GM21447 (cell line): ENCODE data around the gene NPTX1.

ENCODE experiments used
- ATAC-seq: cut with Tn5 transposase; IDR thresholded peaks from one replicate; pipeline ENCODE4 v1.9.1; 2021; ENCODE audit not compliant: unreplicated experiment

NPTX1 gene

DNA sequence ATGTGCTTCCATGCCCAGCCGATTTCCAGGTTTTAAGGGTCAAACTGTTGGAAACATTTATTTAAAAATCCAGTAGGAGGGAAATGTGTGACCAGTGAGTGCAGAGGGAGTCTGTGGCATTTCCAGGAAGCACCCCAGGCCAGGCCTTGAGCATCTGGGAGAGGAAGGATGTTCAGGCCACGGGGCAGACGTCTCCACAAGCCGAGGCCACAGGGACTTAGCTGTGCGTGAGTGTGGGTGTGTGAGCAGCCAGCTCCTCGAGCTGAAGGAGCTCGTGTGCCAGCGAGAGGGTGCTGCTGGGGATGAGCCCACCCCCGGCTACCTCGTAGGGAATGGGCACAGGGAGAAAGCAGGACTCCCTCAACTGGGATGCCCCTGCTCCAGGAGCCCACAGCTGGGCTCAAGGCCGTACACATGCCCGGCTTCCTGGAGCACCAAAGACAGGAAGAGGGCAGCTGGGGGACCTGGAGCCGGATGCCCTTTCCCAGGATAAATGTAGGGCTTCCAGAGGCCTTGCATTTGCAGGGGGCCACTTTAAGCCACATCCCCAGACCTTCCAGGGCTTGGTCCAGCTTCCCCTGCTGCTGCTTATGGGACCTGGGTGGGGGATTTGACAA is 12.5 kb downstream of the NPTX1 start:
- ATAC-seq: no peak

DNA sequence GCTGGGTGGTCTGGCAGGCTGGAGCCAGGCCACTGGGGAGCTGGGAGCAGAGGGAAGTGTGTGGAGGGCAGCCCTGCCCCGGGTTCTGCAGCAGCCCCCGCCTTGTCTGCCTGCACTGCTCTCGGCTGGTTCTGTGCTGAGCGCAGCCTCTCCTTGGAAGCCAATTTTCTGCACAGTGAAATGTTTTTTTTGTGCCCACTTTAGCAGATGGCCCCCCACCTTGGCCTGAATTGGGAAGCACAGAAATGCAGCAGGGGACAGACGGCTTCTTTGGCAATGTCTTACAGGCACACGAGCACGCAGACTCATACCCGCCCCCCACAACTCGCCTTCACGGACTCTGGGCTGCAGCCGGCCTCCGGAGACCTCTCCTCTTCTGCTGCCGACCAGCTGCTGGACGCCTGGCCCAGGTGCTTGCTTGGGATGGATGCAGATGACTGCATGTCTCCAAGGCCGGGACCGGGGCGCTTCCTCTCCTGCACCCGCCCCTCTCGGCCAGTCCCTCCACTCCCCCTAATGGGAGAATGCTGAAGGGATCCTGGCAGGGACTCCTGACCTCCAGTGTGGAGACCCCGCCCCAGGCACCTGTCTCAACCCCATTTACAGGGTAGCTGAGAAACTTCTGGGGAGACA is 14.8 kb downstream of the NPTX1 start:
- no peak for ATAC-seq

DNA sequence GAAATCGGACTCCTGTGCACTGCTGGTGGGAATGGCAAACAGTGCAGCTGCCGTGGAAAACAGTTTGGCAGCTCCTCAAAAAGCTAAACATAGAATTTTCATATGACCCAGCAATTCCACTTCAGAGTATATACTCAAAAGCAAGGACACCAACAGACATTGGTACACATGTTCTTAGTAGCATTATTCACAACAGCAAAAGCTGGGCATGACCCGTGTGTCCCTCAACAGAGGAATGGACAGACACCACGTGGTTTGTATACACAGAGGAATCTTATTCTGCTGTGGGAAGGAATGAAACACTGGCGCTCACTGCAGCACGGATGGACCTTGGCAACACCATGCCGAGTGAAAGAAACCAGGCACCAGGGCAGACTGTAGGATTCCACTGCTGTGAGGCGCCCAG is 16.0 kb downstream of the NPTX1 start:
- no peak for ATAC-seq

DNA sequence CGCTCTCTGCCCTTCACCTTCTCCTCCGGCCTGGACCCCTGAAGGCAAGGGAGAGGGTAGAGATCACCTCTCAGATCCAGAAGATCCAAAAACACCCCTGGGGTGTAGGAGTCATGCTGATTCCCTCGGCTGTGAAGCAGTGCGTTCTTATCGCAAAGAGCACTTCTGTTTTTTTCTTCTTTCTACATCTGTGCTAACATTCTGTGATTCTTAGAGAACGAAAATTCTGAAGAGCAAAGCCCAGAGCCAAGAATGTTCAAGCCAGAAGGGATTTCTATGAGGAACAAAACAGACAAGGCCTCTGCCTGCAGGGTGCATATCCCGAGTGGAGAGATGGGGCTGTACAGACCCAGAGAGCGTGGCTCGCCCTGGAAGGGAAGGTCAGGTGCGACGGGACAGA is 17.2 kb downstream of the NPTX1 start:
- ATAC-seq: no peak

DNA sequence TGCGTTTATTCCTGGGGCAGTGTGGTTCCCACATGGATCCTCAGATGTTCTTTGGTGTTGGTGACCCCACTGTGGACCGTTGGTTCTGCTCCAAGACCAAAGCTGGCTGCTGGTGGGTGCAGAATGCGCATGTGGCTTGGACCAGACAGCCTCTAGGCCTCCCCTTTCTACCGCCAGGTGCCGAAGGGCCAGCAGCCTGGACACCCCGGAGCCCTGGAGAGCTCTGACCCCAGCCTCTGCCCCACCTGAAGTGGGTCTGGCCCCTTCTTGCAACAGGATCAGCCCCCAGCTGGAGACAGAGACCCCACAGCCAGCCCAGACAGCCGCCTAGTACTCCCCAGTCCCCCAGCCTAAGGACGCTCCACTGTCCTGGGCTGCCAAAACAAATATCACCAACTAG is 18.4 kb downstream of the NPTX1 start:
- no peak for ATAC-seq

DNA sequence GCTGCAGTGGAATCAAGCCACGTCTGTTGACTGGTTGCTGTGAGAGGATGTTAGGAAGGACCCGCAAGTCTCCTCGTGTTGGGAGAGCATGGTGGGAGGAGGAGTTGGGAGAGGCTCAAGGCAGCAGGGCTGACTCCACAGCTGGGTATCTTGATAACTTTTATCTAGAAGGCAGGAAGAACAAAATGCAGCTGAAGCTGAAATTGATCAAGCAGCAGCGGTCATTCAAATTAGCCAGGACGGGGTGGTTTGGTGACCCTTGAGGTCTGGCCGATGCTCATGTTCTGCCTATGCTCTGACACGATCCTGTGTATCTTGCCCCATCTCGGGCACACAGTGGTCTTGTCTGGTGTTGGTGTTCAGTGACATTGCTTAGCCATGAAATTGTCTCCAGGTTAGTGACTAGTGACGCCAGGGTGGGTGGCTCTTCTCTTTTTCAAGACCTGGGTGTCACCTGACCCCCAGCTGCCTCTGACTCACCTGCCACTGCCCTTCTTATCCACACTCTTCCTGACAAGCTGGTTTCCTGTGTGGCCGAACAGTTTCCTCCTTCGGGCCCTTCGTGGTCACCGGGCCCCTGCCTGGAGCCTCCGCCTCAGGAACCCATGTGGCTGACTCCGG is 19.1 kb downstream of the NPTX1 start:
- ATAC-seq: no peak

DNA sequence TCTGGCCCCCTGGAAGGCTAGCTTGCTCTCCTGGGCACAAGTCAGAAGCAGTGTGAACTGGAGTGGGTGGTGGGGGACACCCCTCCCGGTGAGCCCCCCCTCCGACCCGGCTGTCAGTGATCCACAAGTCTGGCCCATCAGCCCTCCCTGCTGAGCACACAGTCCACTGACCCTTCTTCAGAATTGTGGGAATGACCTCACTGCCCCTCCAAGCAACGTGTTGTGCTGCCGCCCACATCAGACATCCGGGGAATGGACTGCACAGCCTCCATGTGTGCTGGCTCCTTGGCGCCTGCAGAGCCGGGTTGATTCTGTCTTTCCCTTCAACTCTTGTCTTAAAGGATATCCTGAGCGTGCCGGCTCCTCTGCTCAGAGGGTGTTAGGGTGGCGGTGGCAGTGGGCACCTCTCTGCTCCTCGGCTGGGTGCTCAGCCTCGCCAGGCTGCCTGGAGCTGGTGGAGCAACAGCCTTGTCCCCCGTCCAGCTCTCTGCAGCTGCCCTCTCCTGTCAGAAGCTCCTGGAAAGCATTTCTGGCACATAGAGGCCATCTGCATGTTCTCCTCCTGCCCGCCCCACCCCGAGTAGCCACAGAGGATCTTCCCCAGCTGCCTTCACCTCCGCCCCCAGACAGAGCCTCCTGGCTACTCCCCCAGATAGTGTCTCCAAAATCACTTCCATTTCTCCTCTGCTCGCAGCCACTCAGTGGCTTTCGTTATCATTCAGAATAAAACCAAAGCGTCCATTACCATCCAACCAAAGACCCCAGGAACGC is 19.8 kb downstream of the NPTX1 start:
- no peak for ATAC-seq

DNA sequence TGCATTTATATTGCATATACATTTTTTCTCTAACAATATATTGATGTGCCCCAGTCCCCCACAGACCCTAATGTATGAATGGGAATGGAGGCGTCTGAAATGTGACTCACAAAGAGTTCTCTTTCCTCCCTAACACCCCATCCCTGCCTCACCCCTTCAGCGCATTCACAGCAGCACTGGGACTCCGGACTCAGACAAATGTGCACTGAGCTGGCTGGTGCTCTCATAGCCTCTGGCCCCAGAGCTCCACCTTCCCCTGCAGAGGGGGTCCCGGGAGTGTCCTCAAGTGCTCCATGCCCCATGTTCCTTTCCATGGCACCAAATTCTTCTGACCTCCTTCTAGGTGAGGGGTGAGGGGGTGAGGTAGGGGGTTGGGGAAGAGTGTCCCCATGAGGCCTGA is 20.6 kb downstream of the NPTX1 start:
- no peak for ATAC-seq

DNA sequence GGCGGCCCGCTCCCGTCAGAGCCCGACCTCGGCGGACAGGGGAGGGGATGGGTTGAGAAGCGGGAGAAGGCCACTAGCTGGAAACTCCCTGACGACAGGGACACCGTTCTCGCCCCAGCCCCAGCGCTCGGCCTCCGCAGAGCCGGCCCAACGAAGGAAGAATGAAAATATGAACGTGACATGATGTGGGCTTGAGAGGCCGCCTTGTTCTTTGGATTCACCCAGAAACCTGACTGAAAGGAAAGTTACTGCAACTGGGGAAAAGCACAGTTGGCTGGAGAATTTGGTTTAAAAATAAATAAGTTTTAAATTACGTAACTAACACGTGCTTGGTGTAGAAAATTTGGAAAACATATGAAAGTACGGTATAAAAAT is 21.1 kb downstream of the NPTX1 start:
- ATAC-seq: peak; percentile 36

DNA sequence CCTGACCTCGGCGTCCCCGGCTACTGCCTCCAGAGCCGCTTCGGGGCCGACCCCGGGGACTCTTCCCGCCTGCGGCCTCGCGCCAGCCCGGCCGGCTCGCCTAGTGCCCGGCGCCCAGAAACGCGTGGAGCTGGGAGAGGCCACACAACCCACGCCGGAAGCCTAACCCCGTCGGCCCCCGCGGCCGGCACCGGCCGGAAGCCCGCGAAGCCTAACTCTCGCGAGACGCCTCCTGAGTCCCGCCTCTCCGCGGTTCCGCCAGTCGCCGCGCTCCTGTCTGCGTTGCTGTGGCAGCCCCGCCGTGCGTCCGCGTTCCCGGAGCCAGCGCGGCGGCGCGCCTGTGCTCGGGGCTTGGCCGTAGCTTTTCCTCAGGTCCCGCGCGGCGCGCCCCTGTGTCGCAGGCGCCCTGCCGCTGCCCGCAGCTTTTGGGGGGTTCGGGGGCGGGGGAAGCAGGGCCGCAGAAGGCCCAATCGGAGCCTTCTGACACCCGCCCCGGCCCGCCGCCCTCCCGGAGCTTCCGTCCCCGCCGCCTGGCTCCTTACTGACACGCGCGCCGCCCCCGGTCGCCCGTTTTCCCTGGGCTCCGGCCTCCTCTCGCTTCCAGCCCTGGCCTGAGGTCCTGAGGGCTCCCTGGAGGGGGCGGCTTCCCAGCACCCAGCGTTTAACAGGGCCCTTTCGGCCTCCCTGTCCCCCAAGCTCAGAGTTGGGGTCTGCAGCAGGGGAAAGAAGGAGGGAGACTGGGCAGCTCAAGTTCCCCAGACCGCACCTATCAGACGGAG is 21.7 kb downstream of the NPTX1 start:
- ATAC-seq: peak; percentile 86

DNA sequence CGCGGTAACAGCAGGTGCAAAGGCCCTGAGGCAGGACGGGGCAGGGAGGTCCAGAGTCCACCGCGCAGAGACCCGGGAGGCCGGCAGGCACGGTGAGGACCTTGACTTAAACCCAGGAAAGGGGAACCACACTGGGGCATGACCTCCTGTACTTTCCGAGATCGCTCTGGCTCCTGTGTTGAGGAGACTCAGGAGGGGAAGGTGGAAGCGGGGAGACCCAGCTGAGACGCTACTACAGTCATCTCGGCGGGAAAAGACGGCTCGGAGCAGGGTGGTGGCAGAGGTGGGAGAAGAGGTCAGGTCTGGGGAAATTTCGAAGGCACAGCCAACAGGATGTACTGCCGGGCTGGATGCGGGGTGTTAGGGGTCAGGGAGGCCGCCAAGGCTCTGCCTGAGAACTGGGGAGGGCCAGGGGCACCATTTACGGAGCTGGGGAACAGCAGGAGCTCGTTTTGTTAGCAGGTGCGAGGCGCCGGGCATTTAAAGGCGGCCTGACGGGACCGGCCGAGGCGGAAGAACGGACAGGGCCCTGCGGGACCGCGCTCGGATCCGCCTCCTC is 22.3 kb downstream of the NPTX1 start:
- ATAC-seq: peak; percentile 7

DNA sequence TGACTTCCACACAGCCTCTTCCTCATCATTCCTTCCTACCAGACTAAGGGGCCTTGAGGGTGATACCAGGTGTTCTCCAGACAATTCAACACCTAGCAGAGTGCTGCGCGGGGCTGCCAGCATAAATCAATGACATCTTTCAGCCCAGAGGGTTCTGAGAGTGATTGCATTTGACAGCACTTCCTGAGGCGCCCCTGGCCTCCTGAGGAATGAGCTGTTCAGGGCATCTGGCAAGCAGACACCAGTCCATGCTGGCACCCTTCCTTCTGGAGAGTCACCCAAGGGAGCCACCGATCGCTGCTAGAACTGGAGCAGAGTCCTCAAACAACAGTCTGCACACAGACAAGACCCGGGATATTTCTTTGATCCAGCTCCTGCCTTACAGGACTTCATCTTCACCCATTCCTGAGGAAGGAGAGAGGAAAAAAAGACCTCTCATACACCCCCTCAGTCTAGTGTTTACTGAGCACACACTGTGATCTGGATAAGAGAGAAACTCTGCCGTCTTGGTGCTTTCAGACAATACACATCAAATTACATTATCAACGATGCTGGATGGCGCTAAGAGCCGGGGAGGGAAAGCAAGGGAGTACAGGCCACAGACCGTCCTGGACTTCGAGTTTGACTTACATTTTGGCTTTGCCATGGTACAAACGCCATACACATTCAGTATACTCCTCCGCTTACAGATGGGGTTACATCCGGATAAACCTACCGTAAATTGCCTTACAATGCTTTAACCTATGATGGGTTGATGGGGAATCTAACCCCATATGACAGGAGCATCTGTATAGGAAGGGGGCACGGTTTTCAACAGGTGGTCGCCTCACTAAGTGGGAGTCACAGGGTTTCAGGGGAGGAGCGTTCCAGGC is 23.0 kb downstream of the NPTX1 start:
- ATAC-seq: no peak

DNA sequence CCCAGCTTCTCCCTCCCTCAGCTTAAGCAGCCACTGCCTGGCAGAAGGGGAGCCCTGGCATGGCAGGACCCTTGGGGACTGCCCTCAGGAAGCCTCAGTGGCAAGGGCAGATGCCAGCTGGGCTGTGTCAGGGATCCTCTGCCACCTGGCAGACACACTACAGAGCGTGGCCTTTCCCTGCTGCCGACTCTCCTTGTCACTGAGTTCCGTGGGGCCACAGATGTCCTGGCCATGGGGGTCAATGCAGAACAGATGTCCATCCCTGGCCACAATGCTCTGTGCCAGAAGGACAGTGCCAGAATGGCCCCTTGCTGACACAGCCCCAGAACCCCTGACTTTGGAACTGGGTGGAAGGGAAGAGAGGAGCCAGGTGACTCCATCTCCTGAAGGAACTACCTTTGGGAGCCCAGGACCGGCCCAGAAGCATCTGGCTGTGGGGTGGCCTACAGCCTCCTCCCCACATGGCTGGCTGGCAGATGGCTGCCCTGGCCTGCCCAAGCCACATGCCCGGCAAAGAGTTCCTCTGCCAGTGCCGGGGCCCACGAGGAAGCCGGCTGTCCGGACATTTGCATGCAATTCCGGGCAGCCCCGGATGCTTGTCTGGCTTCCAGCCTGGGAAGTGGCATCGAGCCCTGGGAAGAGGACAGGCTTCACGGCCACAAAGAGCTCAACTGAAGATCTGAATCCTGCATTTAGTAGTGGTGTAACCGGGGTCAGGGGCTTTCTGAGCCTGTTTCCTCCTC is 24.1 kb downstream of the NPTX1 start:
- ATAC-seq: no peak

DNA sequence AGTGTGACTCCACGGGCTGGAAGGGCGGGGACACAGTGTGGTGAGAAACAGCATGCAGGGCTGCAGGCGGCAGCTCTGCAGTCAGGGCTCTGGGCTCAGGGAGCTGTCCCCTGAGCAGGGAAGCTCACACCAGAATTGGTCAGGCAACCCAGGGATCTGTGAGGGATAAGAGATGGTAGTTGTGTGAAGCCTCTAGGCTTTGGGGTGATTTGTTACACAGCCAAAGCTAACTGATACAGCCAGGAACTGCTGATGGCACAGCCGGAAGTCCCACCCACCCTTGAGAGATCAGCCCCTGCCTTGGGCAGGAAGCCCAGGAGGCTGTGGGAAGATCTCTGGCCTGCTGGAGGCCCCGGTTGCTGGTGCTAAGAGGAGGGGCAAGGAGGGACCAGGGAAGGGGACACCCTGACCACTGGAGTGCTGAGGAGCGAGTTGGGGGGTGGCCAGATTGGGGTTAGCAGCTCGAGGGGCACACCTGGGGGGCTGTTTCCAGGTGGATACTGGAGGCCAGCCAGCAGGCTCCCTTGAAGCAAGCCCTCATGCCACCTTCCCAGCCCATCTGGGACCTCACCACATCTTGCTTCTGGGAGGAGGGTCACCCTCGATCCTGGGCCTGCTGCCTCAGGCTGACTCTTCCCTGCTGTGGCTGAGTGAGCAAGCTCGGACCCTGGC is 25.2 kb downstream of the NPTX1 start:
- ATAC-seq: no peak

DNA sequence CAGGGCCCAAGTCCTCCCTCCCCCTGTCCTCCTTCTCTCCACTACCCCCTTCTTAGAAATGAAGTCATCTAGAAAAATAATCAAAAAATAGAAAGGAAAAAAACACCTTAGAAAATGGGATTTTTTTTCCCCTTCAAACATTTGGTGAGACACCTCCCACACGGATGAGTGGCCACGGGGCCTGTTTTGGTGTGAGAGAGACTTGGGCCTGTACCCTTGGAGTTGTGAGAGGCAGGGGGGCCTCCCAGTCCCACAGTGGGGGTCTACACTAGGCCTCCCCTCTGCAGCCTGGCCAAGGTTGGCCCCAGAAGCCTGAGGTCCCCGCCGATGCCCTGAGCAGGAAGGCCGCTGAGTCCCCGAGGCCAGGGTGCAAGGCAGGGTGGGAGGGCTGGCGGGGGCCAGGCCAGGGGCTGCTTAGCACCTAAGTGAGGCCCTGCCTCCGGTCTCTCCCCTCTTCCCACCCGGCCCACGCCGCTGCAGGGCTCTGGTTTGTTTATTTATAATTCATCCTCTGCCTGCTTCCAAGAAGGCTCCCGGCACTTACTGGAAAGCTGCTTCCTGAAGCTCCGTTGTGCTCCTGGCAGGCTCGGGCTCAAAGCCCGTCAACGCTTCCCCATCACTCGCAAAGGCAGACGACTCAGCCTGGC is 26.4 kb downstream of the NPTX1 start:
- ATAC-seq: no peak

DNA sequence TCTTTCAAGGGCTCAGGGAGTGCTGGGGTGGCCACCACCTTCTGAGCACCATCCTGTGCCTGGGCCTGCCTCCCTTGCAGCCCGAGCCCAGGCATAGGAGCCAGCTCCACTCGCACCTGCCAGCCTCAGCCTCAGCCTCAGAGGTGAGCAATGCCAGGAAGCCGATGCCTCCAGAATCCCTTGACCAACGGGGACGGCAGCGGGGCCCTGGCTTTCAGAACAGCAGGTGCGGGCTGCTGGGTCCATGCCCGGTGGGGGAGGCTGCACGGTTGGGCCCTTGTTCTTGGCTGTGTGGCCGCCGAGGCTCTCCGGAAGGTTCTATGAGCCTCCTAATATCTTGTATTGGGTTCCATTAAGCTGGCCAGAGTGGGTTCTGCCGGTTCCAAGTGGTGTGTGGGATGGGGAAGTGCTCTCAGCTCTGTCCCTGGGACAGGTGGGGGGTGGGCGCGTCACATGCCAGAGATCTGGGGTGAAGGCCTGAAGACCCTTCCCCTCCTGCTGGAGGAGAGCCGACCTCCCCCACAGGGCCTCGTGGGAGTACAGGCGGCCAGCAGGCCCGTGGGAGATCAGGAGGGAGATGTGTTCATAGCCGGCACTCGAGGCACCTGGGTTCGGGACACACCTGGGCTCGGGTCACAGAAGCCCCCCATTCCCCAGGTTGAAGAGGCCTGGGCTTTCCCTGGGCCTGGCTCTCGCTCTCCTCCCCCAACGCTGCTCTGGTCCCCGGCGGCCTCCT is 27.0 kb downstream of the NPTX1 start:
- no peak for ATAC-seq

DNA sequence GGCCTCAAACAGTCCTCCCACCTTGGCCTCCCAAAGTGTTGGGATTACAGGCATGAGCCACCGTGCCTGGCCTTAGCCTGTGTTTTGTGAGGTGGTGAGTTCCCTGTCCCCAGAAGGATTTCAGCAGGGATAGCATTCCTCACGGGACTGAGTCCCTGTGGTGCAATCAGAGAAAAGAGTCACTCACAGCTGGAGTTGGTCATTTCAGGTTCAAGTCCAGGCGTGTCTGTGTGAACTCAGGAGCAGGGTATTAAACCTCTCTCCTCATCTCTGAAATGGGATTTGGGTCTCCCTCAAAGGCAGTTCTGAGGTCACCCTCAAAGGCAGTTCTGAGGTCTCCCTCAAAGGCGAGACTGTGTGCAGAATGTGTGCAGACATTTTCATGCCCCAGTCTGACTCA is 28.6 kb downstream of the NPTX1 start:
- ATAC-seq: no peak
